K562 (cell line): ENCODE measurements around the gene FAM89B. TPM values are rescaled to one million over a fixed set of nuclear protein-coding genes. Genes with fewer than 3 reads are reported as not detected.

Source experiments
- ATAC-seq: fragments of 200-7000 bp; cut with Tn5 transposase; 3 replicates; pipeline ENCODE4 v1.9.1; 2020; ENCODE audit warnings: moderate library complexity
- BruUV-seq: library from RNA; stranded (reverse); fragments of 400-500 nt; replicated peaks from 2 replicates; lab custom pipeline; 2021; lab: Mats Ljungman, UMichigan
- CTCF ChIA-PET: fragments of 300-600 bp; formaldehyde crosslinking; extraction: SDS; loops from one replicate; lab custom pipeline; 2021; ENCODE audit warnings: low intra/inter-chr PET ratio; lab: Yijun Ruan, JAX
- POLR2A ChIA-PET: fragments of 300-600, 350-650 bp; sonication (Branson Sonifier 250); formaldehyde crosslinking; extraction: SDS; loops from one replicate; lab custom pipeline; 2021; ENCODE audit warnings: antibody characterized with exemption, inconsistent platforms; lab: Yijun Ruan, JAX
- DNase-seq, 4 experiments: peaks; one replicate each; pipeline versions ENCODE4 v3.0.0 to v3.0.0-alpha.2; 2011 to 2018; ENCODE audit warnings: low spot score in 3 of 4, mixed read lengths in 3 of 4; ENCODE audit errors: extremely low read depth in 1 of 4
- FAIRE-seq: peaks from 2 replicates; lab custom pipeline; 2011; peaks lifted over from hg19 to GRCh38; lab: Jason Lieb, UNC
- H2AFZ ChIP-seq: 2 replicates; pipeline ENCODE4 v1.6.0; 2011; ENCODE audit warnings: low read depth, low read length, control low read depth, inconsistent platforms
- H3K27ac ChIP-seq: fragments of 200-600 bp; 3 replicates; pipeline ENCODE4 v1.8.0; 2011; ENCODE audit warnings: low read depth, mild to moderate bottlenecking, control low read depth, inconsistent platforms, low read length, moderate library complexity, mixed read lengths; ENCODE audit errors: extremely low read depth
- H3K27me3 ChIP-seq, 2 experiments: fragments of 300-600 bp in 1 of 2; 2 replicates in 1 of 2; 3 replicates in 1 of 2; pipeline versions ENCODE4 v1.6.0 to v1.8.0; 2011; ENCODE audit warnings: inconsistent platforms in 2 of 2, low read length in 2 of 2, mild to moderate bottlenecking in 1 of 2, mixed read lengths in 1 of 2, moderate library complexity in 1 of 2; ENCODE audit not compliant: control insufficient read depth in 2 of 2, insufficient read depth in 2 of 2
- H3K36me3 ChIP-seq: fragments of 300-600 bp; 3 replicates; pipeline ENCODE4 v1.8.0; 2011; ENCODE audit warnings: mild to moderate bottlenecking, low read length, inconsistent platforms; ENCODE audit not compliant: control insufficient read depth, insufficient read depth
- H3K4me1 ChIP-seq, 2 experiments: fragments of 200-600 bp in 1 of 2; replicated peaks in 1 of 2; 2 replicates in 1 of 2; 3 replicates in 1 of 2; pipeline versions ENCODE4 v1.5.1 to v1.8.0; 2011; ENCODE audit warnings: inconsistent platforms in 2 of 2, low read length in 2 of 2, mild to moderate bottlenecking in 1 of 2, mixed read lengths in 1 of 2, moderate library complexity in 1 of 2; ENCODE audit not compliant: control insufficient read depth in 2 of 2, insufficient read depth in 2 of 2
- H3K4me2 ChIP-seq: 2 replicates; pipeline ENCODE4 v1.6.1; 2011; ENCODE audit warnings: low read length, control low read depth, inconsistent platforms, mixed read lengths; ENCODE audit not compliant: insufficient read depth
- H3K4me3 ChIP-seq: fragments of 200-600 bp; sonication (generic), shearing (Covaris generic); 2 replicates; pipeline ENCODE4 v1.5.1; 2016; ENCODE audit warnings: control low read depth, inconsistent platforms
- H3K79me2 ChIP-seq: fragments of 200-600 bp; 3 replicates; pipeline ENCODE4 v1.8.0; 2011; ENCODE audit warnings: low read length, inconsistent platforms; ENCODE audit not compliant: control insufficient read depth, insufficient read depth
- H3K9ac ChIP-seq, 2 experiments: 2 replicates each; pipeline versions ENCODE4 v1.6.0 to v1.6.1; 2011; ENCODE audit warnings: low read depth in 2 of 2, low read length in 2 of 2, control low read depth in 1 of 2, inconsistent platforms in 1 of 2, mild to moderate bottlenecking in 1 of 2, mixed read lengths in 1 of 2; ENCODE audit not compliant: insufficient read depth in 1 of 2
- H3K9me1 ChIP-seq: one replicate; pipeline ENCODE4 v1.6.0; 2011; ENCODE audit warnings: inconsistent platforms, mild to moderate bottlenecking, low read length, moderate library complexity; ENCODE audit not compliant: control insufficient read depth, insufficient read depth
- H3K9me3 ChIP-seq: replicated peaks from 2 replicates; pipeline ENCODE4 v1.5.1; 2011; ENCODE audit warnings: low read depth, low read length, inconsistent platforms; ENCODE audit not compliant: control insufficient read depth, insufficient read depth
- H4K20me1 ChIP-seq: replicated peaks from 2 replicates; pipeline ENCODE4 v1.6.1; 2011; ENCODE audit warnings: low read length, inconsistent platforms, mixed read lengths; ENCODE audit not compliant: control insufficient read depth, insufficient read depth
- BACH1 ChIP-seq: fragments of 200-800 bp; sonication (Bioruptor generic); IDR thresholded peaks from 2 replicates; pipeline ENCODE4 v1.6.1; 2016; ENCODE audit warnings: missing genetic modification characterization, missing compliant biosample characterization
- DIDO1 ChIP-seq: fragments of 450-650 bp; IDR thresholded peaks from 2 replicates; pipeline ENCODE4 v1.6.1; 2016; ENCODE audit warnings: low read depth, missing biosample characterization, missing genetic modification characterization
- E2F3 ChIP-seq: fragments of 250-450 bp; sonication (Bioruptor Pico); IDR thresholded peaks from 2 replicates; pipeline ENCODE4 v1.4.0; 2020; ENCODE audit warnings: mild to moderate bottlenecking
- EGR1 ChIP-seq: fragments of 450-650 bp; conservative IDR thresholded peaks from 2 replicates; pipeline ENCODE4 v1.6.1; 2017; ENCODE audit warnings: mild to moderate bottlenecking
- FOXK2 ChIP-seq, 2 experiments: fragments of 450-650 bp; IDR thresholded peaks in 1 of 2; conservative IDR thresholded peaks in 1 of 2; 2 replicates each; pipeline ENCODE4 v1.6.1; 2016; ENCODE audit warnings: low read depth in 2 of 2, mild to moderate bottlenecking in 1 of 2
- KDM5B ChIP-seq: fragments of 200-600 bp; sonication (generic); IDR thresholded peaks from 2 replicates; pipeline ENCODE4 v1.6.1; 2012; ENCODE audit warnings: low read depth, mild to moderate bottlenecking, moderate library complexity, low read length, control low read depth, inconsistent platforms; ENCODE audit not compliant: insufficient replicate concordance
- KHSRP ChIP-seq: fragments of 450-650 bp; IDR thresholded peaks from 2 replicates; pipeline ENCODE4 v1.6.1; 2017
- MCM2 ChIP-seq: fragments of 450-650 bp; IDR thresholded peaks from 2 replicates; pipeline ENCODE4 v1.6.1; 2017; ENCODE audit warnings: low read depth, mild to moderate bottlenecking
- RBFOX2 ChIP-seq: fragments of 200-400 bp; formaldehyde crosslinking; IDR thresholded peaks from 2 replicates; pipeline ENCODE4 v1.6.1; 2017; ENCODE audit warnings: low read depth, mild to moderate bottlenecking, low read length, moderate library complexity
- TEAD1 ChIP-seq, 2 experiments: fragments of 450-650 bp in 1 of 2; sonication (generic) in 1 of 2; formaldehyde crosslinking; IDR thresholded peaks; 2 replicates each; pipeline versions ENCODE4 v1.4.0 to v1.8.0; 2020 to 2022; ENCODE audit warnings: mild to moderate bottlenecking in 2 of 2, missing genetic modification reagents in 1 of 2
- ZC3H4 ChIP-seq: sonication (generic); formaldehyde crosslinking; IDR thresholded peaks from 2 replicates; pipeline ENCODE4 v1.9.0; 2021; ENCODE audit warnings: missing genetic modification reagents, borderline replicate concordance
- ZNF263 ChIP-seq: sonication (generic); formaldehyde crosslinking; IDR thresholded peaks from 2 replicates; pipeline ENCODE4 v1.8.0; 2022; ENCODE audit warnings: mild to moderate bottlenecking, missing genetic modification reagents, borderline replicate concordance
- WGBS: fragments of 100-300 bp; shearing (Covaris generic); methylation state at CpG from one replicate; pipeline ENCODE4 v1.1.6; 2016; ENCODE audit warnings: low coverage, mixed read lengths; ENCODE audit not compliant: insufficient coverage; ENCODE audit errors: missing lambda C conversion rate; 5-methylcytosine and 5-hydroxymethylcytosine counted together
- in situ Hi-C: fragments of 300-500 bp; cut with MboI; formaldehyde crosslinking; loops from 4 replicates; pipeline ENCODE4 v1.15.0; 2018; ENCODE audit warnings: inconsistent platforms, mixed read lengths
- intact Hi-C: fragments of 100-400 bp; cut with micrococcal nuclease; formaldehyde crosslinking; loops from 2 replicates; pipeline ENCODE4 v1.14.2; 2022
- polyA plus RNA-seq, 8 experiments: library from polyadenylated mRNA; depleted of rRNA in 4 of 8; stranded (reverse) in 5 of 8; unstranded in 3 of 8; fragments of >200 nt; fragmentation: Nextera tagmentation in 2 of 8; fragmentation: Illumina TruSeq in 1 of 8; extraction: Ambion mirVana in 2 of 8; extraction: Trizol in 1 of 8; gene quantifications; 2 replicates each; pipeline versions ENCODE4 v1.2.1 to v1.2.3, GENCODE V29; 2011 to 2014; ENCODE audit warnings: inconsistent platforms in 1 of 8, missing spikeins in 1 of 8
- total RNA-seq, 7 experiments: library from RNA; depleted of rRNA in 6 of 7; stranded (reverse); fragments of >200 nt in 6 of 7; fragmentation: Illumina TruSeq in 2 of 7; extraction: Trizol in 2 of 7; gene quantifications; 2 replicates each; pipeline versions ENCODE4 v1.2.1 to v1.2.3, GENCODE V29; 2011 to 2021; ENCODE audit warnings: low replicate concordance in 1 of 7
- TF ChIP-seq, protein P1 (sequence below): sonication (generic); formaldehyde crosslinking; IDR thresholded peaks from 2 replicates; pipeline ENCODE4 v1.9.0; 2022; ENCODE audit warnings: mild to moderate bottlenecking, missing genetic modification reagents

FAM89B gene
- total and polyA plus RNA-seq, 9 of the 15 experiments (the other 6 are each of a cell fraction or from before 2014, with no cell fraction given): 0.32 to 27.6 (median 11.9) TPM

DNA sequence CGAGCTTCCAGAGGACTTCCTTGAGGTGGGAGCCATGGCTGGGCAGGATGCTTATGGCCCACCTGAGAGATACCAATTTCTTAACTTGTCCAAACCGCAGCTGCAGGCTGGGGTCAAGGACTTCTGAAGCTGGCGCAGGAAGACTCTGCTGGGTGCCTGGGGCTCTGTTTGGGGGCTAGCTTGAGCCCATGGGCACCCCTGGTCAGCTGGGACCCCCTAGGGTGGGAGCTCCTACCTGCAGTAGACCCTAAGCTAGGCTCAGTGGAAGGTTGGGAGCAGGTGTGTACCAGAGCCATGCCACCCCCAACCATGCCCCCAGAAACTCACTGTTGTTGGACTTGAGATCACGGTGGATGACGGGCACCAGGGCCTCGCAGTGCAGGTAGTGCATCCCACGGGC, 40.4 kb downstream of the FAM89B start:
- 81% methylated on average over 6 of the region's 7 CpGs for WGBS
- Histone ChIP-seq H3K4me2 (peak overlapping the region; percentile 90), H3K4me3 (peak overlapping the region; percentile 87; the same call in 1 of the 2 replicates), H3K27me3 (no peaks in the 10 kb centered on the region), H3K79me2 (peaks cover 61% of the 10 kb centered on the region), H3K9me3 (no peaks in the 10 kb centered on the region), H3K4me1 (peaks cover 28 to 65% of the 10 kb centered on the region in 2 experiments), H4K20me1 (no peaks in the 10 kb centered on the region; the same call in 1 of the 2 replicates), H3K9me1 (no peaks in the 10 kb centered on the region), H3K36me3 (peaks cover 45% of the 10 kb centered on the region; the same call in 2 of the 3 replicates), H2AFZ (no peak overlapping the region), H3K9ac (peak overlapping the region; percentile 13 to 93; a peak in 3 of 4 replicates), H3K27ac (no peak overlapping the region)
- DNase-seq: no peak
- ChIA-PET POLR2A (interaction anchor here (0.5 to 1.9 kb wide), 9 partner anchors 8 to 231 kb away, joined by 3 to 9 read pairs (median 4); partner anchors contain the start of gene KCNK7), CTCF (no interaction called here)
- no peak for ATAC-seq
- BruUV-seq: no TSS peak
- no peak for FAIRE-seq
- intact Hi-C loops: no loop called here
- peak; percentile 39 for TF ChIP-seq KDM5B
- no peak for TF ChIP-seq MCM2
- in situ Hi-C loops: no loop called here

DNA sequence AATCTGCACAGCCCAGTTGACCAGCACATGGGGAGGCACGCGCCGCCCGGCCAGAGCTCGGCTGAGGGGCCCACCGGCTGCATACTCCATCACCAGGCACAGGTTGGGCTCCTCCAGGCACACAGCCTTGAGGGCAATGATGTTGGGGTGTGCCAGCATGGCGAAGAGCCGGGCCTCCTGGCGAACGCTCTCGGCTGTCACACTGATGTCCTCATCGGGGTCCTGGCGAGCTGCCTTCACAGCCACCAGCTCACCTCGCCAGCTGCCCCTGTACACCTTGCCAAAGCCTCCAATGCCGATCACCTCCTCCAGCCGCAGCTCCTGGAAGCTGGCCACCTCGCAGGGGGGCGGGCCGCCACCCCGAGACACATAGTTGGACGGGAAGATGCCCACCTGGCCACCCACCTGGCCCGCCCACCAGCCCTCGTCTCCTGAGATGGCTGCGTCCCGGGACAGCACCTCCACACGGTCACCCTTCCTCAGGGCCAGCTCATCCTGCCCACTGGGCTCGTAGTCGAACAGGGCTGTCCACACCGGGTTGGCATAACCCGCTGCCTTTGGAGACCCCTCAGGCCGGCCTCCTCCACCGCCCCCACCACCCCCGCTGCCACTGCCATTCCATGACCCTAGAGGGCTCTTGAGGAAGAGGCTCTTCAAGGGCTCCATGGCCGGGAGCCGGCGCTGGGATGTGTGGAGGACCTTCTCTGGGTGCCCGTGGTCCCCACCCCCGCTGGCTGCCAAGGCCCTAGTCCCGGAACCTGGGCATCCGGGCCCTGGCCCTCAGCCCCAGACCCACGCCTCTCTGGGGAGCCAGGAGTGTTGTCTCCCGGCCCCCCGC, 41.0 kb downstream of the FAM89B start:
- FAIRE-seq: no peak
- H3K27ac ChIP-seq: peak overlapping the region; percentile 74
- TF ChIP-seq E2F3 (no peak), TEAD1 (CRISPR knock-in tag; IDR thresholded peaks at IDR 0.05) (0 out of 4 replicates have a peak, but pooled peaks of 1 of the 2 experiments have one; percentile 8), ZC3H4 (CRISPR knock-in tag) (peak; percentile 65; the same call in 1 of the 2 replicates), KDM5B (peak; percentile 26), BACH1 (tag) (no peak), DIDO1 (tag) (no peak), KHSRP (no peak), EGR1 (peak; percentile 65), RBFOX2 (no peak), FOXK2 (conservative IDR thresholded peaks at IDR 0.05 in 1 of 2, IDR thresholded peaks at IDR 0.05 in 1 of 2; ENCODE audit: low read depth in 2 of 2) (no peak), ZNF263 (0 out of 2 replicates have a peak, but pooled peaks have one; percentile 32)
- TF ChIP-seq, protein P1, sequence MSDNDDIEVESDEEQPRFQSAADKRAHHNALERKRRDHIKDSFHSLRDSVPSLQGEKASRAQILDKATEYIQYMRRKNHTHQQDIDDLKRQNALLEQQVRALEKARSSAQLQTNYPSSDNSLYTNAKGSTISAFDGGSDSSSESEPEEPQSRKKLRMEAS (CRISPR knock-in tag): 0 out of 2 replicates have a peak, but pooled peaks have one; percentile 12
- TF ChIP-seq, all 486 proteins: peak for 6
- ChIA-PET CTCF (interaction anchor here (0.8 kb wide), 1 partner anchor 72 kb away, joined by 3 read pairs; no protein-coding TSS in a partner anchor), POLR2A (interaction anchor here (0.5 to 1.9 kb wide), 10 partner anchors 10 to 477 kb away, joined by 3 to 9 read pairs (median 4); partner anchors contain the start of gene KCNK7)
- DNase-seq: no peak
- H3K27me3 ChIP-seq: no peaks in the 10 kb centered on the region
- no peaks in the 10 kb centered on the region for H3K9me3 ChIP-seq
- peaks cover 65% of the 10 kb centered on the region for H3K79me2 ChIP-seq
- no TSS peak for BruUV-seq
- peak overlapping the region; percentile 83 to 93 for H3K9ac ChIP-seq
- intact Hi-C loops (no loop called here), in situ Hi-C loops (no loop called here)
- H4K20me1 ChIP-seq: no peaks in the 10 kb centered on the region; the same call in 1 of the 2 replicates
- WGBS: 50% methylated on average over 33 of the region's 43 CpGs
- peaks cover 45% of the 10 kb centered on the region; the same call in 2 of the 3 replicates for H3K36me3 ChIP-seq
- peak overlapping the region; percentile 77 for H2AFZ ChIP-seq
- H3K4me1 ChIP-seq: peaks cover 28 to 70% of the 10 kb centered on the region in 2 experiments
- H3K4me3 ChIP-seq: peak overlapping the region; percentile 87
- no peaks in the 10 kb centered on the region for H3K9me1 ChIP-seq
- no peak for ATAC-seq
- H3K4me2 ChIP-seq: peak overlapping the region; percentile 90
